K562 (cell line): ENCODE results near the gene ATP6V0D1. TPM values are rescaled to one million over a fixed set of nuclear protein-coding genes. Genes with fewer than 3 reads are reported as not detected.

Experiments used
- ARNT ChIP-seq, 2 experiments: fragments of 450-650 bp; IDR thresholded peaks; 2 replicates each; pipeline ENCODE4 v1.6.1; 2016; ENCODE audit warnings: mild to moderate bottlenecking in 1 of 2
- CBX5 ChIP-seq: IDR thresholded peaks from 2 replicates; pipeline ENCODE4 v1.6.1; 2014; ENCODE audit warnings: low read depth, borderline replicate concordance
- CEBPG ChIP-seq, 3 experiments: fragments of 200-800 bp in 1 of 3; sonication (Bioruptor generic) in 1 of 3; sonication (generic) in 1 of 3; formaldehyde crosslinking in 1 of 3; IDR thresholded peaks in 2 of 3; conservative IDR thresholded peaks in 1 of 3; 2 replicates each; pipeline versions ENCODE4 v1.6.1 to v1.8.0; 2016 to 2022; ENCODE audit warnings: missing compliant biosample characterization in 2 of 3, missing genetic modification characterization in 2 of 3, mild to moderate bottlenecking in 1 of 3, missing genetic modification reagents in 1 of 3
- EP400 ChIP-seq: fragments of 450-650 bp; IDR thresholded peaks from 2 replicates; pipeline ENCODE4 v1.6.1; 2017; ENCODE audit warnings: antibody characterized with exemption, mild to moderate bottlenecking, moderate library complexity
- KHSRP ChIP-seq: fragments of 450-650 bp; IDR thresholded peaks from 2 replicates; pipeline ENCODE4 v1.6.1; 2017
- MAZ ChIP-seq, 2 experiments: fragments of 450-650 bp in 1 of 2; sonication (generic) in 1 of 2; formaldehyde crosslinking; IDR thresholded peaks in 1 of 2; conservative IDR thresholded peaks in 1 of 2; 2 replicates each; pipeline versions ENCODE4 v1.4.0 to v1.5.0; 2020; ENCODE audit warnings: mild to moderate bottlenecking in 1 of 2, missing genetic modification reagents in 1 of 2
- MTA1 ChIP-seq: fragments of 450-650 bp; IDR thresholded peaks from 2 replicates; pipeline ENCODE4 v1.6.1; 2017; ENCODE audit warnings: borderline replicate concordance
- NFIX ChIP-seq: fragments of 250-450 bp; sonication (Bioruptor Pico); IDR thresholded peaks from 2 replicates; pipeline ENCODE4 v1.4.0; 2020; ENCODE audit warnings: low read depth, mild to moderate bottlenecking, moderate library complexity
- RFX5 ChIP-seq: IDR thresholded peaks from 2 replicates; pipeline ENCODE4 v1.6.1; 2011; ENCODE audit warnings: low read depth, mild to moderate bottlenecking, improper control_type of control experiment, low read length
- TSC22D4 ChIP-seq: fragments of 450-650 bp; IDR thresholded peaks from 2 replicates; pipeline ENCODE4 v1.6.1; 2016; ENCODE audit warnings: missing genetic modification characterization, missing biosample characterization, control low read depth
- ZBTB40 ChIP-seq, 2 experiments: fragments of 450-650 bp in 1 of 2; sonication (generic) in 1 of 2; formaldehyde crosslinking in 1 of 2; IDR thresholded peaks; 2 replicates each; pipeline versions ENCODE4 v1.7.1 to v1.9.0; 2016 to 2022; ENCODE audit warnings: inconsistent platforms in 1 of 2, mild to moderate bottlenecking in 1 of 2, missing genetic modification reagents in 1 of 2
- ZNF263 ChIP-seq: sonication (generic); formaldehyde crosslinking; IDR thresholded peaks from 2 replicates; pipeline ENCODE4 v1.8.0; 2022; ENCODE audit warnings: mild to moderate bottlenecking, missing genetic modification reagents, borderline replicate concordance
- polyA plus RNA-seq, 8 experiments: library from polyadenylated mRNA; depleted of rRNA in 4 of 8; stranded (reverse) in 5 of 8; unstranded in 3 of 8; fragments of >200 nt; fragmentation: Nextera tagmentation in 2 of 8; fragmentation: Illumina TruSeq in 1 of 8; extraction: Ambion mirVana in 2 of 8; extraction: Trizol in 1 of 8; gene quantifications; 2 replicates each; pipeline versions ENCODE4 v1.2.1 to v1.2.3, GENCODE V29; 2011 to 2014; ENCODE audit warnings: inconsistent platforms in 1 of 8, missing spikeins in 1 of 8
- total RNA-seq, 7 experiments: library from RNA; depleted of rRNA in 6 of 7; stranded (reverse); fragments of >200 nt in 6 of 7; fragmentation: Illumina TruSeq in 2 of 7; extraction: Trizol in 2 of 7; gene quantifications; 2 replicates each; pipeline versions ENCODE4 v1.2.1 to v1.2.3, GENCODE V29; 2011 to 2021; ENCODE audit warnings: low replicate concordance in 1 of 7
- TF ChIP-seq, protein P1 (sequence below): fragments of 450-650 bp; IDR thresholded peaks from 2 replicates; pipeline ENCODE4 v1.6.1; 2016
- TF ChIP-seq, protein P2 (sequence below), 2 experiments: fragments of 450-650 bp in 1 of 2; sonication (generic) in 1 of 2; formaldehyde crosslinking in 1 of 2; IDR thresholded peaks in 1 of 2; conservative IDR thresholded peaks in 1 of 2; 2 replicates each; pipeline versions ENCODE4 v1.6.1 to v1.8.1; 2016 to 2023; ENCODE audit warnings: mild to moderate bottlenecking in 2 of 2, moderate library complexity in 2 of 2, inconsistent platforms in 1 of 2, missing genetic modification reagents in 1 of 2

Gene ATP6V0D1
- total and polyA plus RNA-seq, 9 of the 15 experiments (the other 6 are each of a cell fraction or from before 2014, with no cell fraction given) = 23.2 to 69.7 (median 45.6) TPM

DNA sequence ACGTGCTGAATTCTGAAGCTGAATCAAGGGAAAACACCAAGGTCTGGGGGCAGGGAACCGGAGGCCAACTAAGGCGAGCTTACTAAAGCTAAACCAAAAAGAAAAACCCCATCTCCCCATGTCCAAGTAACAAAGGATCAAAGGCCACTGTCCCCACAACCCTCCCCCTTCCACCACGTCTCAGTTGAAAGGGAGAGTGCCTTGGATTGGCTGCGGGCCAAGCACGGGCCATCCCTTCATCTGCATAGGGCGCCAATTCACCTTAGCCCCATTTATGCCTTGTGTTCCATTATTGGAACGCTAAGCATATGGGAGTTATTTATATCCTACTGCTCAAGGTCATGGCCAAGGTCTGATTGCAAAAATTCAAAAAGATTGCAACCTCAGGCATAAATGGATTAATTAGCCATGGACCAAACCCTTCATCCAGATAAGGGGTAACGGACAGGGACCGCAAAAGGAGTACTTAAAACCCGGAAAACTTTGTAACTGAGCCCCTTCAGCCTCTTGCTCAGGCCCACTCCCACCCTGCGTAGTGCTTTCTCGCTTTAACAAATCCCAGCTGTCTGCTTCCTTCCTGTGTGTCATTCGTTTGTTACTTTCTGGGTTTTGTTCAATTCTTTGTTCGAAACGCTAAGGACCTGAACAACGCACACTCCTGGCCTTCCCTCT is 740 bp upstream of the ATP6V0D1 start (continued):
- 0 out of 4 replicates have a peak, but pooled peaks of 1 of the 2 experiments have one; percentile 36 for TF ChIP-seq ARNT (IDR thresholded peaks at IDR 0.05)
- TF ChIP-seq NFIX (CRISPR knock-in tag) = peak; percentile 40; the same call in 1 of the 2 replicates
- TF ChIP-seq MAZ (CRISPR knock-in tag; conservative IDR thresholded peaks at IDR 0.05 in 1 of 2, IDR thresholded peaks at IDR 0.05 in 1 of 2) = no peak
- TF ChIP-seq CBX5 = no peak
- no peak for TF ChIP-seq KHSRP
- TF ChIP-seq RFX5 = no peak
- TF ChIP-seq ZNF263 (CRISPR knock-in tag) = 0 out of 2 replicates have a peak, but pooled peaks have one; percentile 2
- 0 out of 2 replicates have a peak, but pooled peaks have one; percentile 5 for TF ChIP-seq EP400
- TF ChIP-seq, protein P1, sequence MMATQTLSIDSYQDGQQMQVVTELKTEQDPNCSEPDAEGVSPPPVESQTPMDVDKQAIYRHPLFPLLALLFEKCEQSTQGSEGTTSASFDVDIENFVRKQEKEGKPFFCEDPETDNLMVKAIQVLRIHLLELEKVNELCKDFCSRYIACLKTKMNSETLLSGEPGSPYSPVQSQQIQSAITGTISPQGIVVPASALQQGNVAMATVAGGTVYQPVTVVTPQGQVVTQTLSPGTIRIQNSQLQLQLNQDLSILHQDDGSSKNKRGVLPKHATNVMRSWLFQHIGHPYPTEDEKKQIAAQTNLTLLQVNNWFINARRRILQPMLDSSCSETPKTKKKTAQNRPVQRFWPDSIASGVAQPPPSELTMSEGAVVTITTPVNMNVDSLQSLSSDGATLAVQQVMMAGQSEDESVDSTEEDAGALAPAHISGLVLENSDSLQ = peak; percentile 40; the same call in 1 of the 2 replicates
- TF ChIP-seq, protein P2, sequence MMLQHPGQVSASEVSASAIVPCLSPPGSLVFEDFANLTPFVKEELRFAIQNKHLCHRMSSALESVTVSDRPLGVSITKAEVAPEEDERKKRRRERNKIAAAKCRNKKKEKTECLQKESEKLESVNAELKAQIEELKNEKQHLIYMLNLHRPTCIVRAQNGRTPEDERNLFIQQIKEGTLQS (IDR thresholded peaks at IDR 0.05) = no peak
- TF ChIP-seq, protein P2 (CRISPR knock-in tag; conservative IDR thresholded peaks at IDR 0.05) = no peak
- 0 out of 2 replicates have a peak, but pooled peaks have one; percentile 28 for TF ChIP-seq CEBPG (CRISPR knock-in tag; IDR thresholded peaks at IDR 0.05)
- no peak for TF ChIP-seq CEBPG (tag; conservative IDR thresholded peaks at IDR 0.05 in 1 of 2, IDR thresholded peaks at IDR 0.05 in 1 of 2)
- peak; percentile 72; the same call in 1 of the 2 replicates for TF ChIP-seq MTA1
- TF ChIP-seq TSC22D4 (tag) = no peak
- no peak for TF ChIP-seq ZBTB40 (IDR thresholded peaks at IDR 0.05)
- no peak for TF ChIP-seq ZBTB40 (CRISPR knock-in tag; IDR thresholded peaks at IDR 0.05)
